Suppressor macrophage (primary cell): ENCODE results near the gene GPR183.
A peak's percentile ranks its signal among the peaks of the same experiment; 100 is the strongest.

Source experiments
- DNase-seq, 4 experiments: peaks; one replicate each; pipeline ENCODE4 v3.0.0-alpha.2; 2020 to 2022

Gene GPR183

GRCh38 chr13:99339230-99339721 is 32.1 kb upstream of the GPR183 start:
- DNase-seq = no peak

DNA sequence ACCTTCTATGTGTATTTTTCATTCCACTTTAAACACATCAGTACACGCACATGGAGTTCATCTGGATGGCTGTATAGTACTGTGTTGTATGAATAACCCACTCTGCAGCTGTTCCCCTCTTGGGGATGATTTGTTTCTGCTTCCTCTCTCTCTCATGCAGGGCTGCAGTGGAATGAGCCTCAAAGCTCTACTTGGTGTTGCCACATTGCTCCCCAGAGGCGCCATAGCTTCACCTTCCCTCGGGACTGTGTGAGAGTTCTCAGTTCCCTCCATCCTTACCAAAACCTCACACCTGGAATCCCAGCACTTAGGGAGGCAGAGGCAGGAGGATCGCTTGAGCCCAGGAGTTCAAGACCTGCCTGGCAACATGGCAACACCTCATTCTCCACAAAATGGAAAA is 28.4 kb upstream of the GPR183 start:
- DNase-seq = peak in 3 of 4 experiments; percentile 44 to 55 (median 46)

- DNase-seq = no peak
Measured at GRCh38 chr13:99335087-99335486, 27.9 kb upstream of the GPR183 start.

DNA sequence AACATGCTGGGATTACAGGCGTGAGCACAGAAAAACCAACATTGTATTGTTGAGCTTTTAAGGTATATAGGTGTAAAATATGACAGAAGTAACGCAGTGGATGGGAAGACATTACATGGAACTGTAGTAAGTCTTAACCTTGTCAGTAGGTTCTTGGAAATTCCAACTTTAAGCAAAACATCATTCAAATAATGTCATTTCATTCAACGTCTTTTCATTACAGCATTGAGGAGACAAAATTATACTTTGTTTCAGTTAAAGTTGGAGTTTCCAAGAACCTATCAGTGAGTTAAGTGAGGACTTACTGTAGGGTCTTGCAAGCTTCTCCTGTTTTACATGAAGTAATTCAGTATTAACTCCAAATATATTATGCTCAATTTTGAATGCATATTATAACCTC is 27.0 kb upstream of the GPR183 start:
- DNase-seq = no peak

GRCh38 chr13:99332456-99332855 is 25.3 kb upstream of the GPR183 start:
- DNase-seq = peak in 2 of 4 experiments; percentile 35 to 49

GRCh38 chr13:99331881-99332293 is 24.7 kb upstream of the GPR183 start:
- no peak for DNase-seq

DNA sequence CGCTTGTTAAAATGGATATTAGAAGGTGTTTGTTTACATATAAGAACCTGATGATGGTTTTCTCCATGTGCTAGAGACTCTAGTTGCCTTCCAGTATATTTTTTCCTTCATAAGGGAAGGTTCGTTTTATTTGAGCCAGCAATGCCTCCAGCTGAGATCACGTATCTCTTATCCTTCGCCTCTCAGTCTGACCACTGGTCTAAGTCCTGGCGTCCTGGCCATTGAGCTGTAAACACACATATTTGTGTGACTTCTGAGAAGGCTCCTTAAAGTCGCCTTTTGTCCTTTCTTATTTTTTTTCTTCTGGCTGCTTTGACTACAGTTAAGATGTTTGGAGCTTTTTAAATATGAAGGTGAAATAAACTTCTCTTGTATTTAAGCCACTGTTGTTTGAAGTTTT is 23.7 kb upstream of the GPR183 start:
- no peak for DNase-seq

DNA sequence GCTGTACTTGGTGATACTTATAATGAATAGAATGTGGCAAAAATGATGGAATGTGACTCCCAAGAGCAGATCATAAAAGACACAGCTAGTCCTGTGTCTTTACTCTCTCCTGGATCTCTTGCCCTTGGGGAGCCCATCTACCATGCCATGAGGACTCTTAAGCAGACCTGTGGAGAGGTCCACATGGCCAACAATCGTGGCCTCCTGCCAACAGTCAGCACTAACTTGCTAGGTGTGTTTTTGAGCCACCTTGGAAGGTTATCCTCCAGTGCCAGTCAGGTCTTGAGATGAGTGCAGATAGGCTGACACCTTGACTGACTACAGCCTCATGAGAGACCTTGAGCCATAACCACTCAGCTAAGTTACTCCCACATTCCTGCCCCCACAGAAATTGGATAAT is 22.3 kb upstream of the GPR183 start:
- no peak for DNase-seq

DNA sequence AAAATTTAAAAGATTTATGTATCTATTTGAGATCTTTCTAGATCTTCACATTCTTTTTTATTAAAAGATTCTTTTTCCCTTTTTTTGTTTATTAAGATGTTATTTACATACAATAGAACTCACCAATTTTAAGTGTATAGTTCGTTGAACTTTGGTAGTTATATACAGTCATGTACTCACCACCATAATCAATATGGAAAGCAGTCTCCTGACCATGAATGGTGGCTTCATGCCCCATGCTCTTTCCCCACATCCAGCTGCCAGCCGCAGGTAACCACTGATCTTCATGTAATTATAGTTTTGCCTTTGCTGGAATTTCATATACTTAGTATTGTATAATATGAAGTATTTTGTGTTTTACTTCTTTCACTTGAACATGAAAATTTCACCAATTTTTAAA is 20.6 kb upstream of the GPR183 start:
- no peak for DNase-seq

- DNase-seq = no peak
Measured at GRCh38 chr13:99327126-99327525, 19.9 kb upstream of the GPR183 start.

DNA sequence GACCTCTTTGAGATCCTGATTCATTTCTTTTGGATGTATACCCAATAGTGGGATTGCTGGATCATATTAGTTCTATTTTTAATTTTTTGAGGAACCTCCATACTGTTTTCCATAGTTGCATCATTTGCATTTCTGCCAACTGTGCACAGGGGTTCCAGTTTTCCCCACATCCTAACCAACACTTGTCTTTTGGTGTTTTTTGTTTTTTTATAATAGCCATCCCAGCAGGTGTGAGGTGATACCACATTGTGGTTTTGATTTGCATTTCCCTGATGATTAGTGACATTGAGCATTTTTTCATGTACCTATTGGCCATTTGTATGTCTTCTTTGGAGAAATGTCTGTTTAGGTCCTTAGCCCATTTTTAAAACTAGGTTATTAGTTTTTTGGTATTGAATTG is 18.8 kb upstream of the GPR183 start:
- peak in 1 of 4 experiments; percentile 26 for DNase-seq

DNA sequence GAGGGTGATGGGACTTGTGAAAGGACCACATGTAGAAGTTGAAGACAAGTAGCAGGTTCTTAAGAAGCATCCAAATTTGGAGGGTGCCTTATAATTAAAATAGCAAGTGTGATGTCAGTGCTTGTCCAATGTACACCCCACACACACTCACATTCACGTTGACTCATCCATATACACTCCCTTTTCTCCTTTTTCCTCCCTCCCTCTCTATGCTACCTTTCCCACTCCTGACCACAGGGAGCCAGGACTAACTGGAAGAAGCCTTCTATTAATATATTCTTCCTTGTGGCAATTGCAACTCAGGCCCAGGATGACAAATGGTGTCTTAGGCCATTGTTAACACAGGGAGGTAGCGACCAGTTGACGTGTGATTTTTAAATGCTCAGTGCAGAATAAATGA is 16.3 kb upstream of the GPR183 start:
- DNase-seq = peak in 1 of 4 experiments; percentile 37

- DNase-seq = peak; percentile 64 to 90 (median 78)
Measured at GRCh38 chr13:99322297-99323103, 15.3 kb upstream of the GPR183 start.

DNA sequence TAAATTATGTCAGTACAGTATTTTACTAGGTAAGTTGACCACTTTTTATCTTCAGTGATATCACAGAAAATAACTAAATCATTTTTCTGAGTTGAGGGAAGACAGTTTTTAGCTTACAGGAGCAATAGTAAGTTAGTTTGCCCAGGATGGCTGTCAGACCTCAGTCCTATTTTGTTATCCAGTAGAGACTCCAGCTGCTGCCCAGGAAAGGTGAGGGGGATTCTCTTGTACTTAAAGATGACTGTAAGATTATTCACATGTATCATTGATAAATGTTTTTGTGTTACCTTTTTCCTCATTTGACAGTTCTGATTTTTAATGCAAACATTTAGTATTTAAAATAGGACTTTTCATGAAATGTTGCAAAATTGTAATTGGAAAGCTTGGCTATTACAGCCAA is 14.5 kb upstream of the GPR183 start:
- DNase-seq = no peak

GRCh38 chr13:99320693-99321481 is 13.7 kb upstream of the GPR183 start:
- peak; percentile 72 to 91 (median 83) for DNase-seq

- DNase-seq = no peak
Measured at GRCh38 chr13:99316657-99317256, 9.6 kb upstream of the GPR183 start.

GRCh38 chr13:99316224-99316623 is 9.0 kb upstream of the GPR183 start:
- no peak for DNase-seq

- no peak for DNase-seq
Measured at GRCh38 chr13:99315186-99315585, 8.0 kb upstream of the GPR183 start.

GRCh38 chr13:99314640-99315176 is 7.5 kb upstream of the GPR183 start:
- peak in 3 of 4 experiments; percentile 25 to 59 (median 47) for DNase-seq

DNA sequence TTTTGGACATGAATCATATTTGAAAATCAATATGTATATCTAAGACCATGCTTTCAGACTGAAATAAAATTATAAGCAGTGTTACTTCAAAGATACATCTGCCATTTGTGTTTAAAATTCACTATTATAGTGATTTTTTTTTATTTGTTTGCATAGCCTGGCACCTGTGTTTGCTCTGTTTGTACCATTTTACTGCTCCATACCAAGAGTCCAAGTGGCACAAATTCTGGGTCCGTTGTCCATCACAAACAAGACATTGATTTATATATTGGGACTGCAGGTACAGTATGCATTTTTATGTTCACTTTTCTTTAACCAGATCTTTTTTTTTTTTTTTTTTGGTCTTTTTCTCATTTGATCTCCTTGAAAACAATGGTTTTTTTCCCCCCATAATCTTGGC is 6.7 kb upstream of the GPR183 start:
- no peak for DNase-seq

- peak; percentile 8 to 44 (median 36) for DNase-seq
Measured at GRCh38 chr13:99313501-99313900, 6.3 kb upstream of the GPR183 start.

- peak; percentile 96 to 99 (median 98) for DNase-seq
Measured at GRCh38 chr13:99312493-99312883, 5.3 kb upstream of the GPR183 start.
